DMS 273 (cell line): ENCODE data around the gene SAMMSON.

Experiments used
- DNase-seq: peaks from one replicate; lab custom pipeline; 2025; ENCODE audit not compliant: unreplicated experiment; lab: John Stamatoyannopoulos, UW

SAMMSON gene

GRCh38 chr3:70010346-70010745 lies 10.8 kb downstream of the SAMMSON start:
- DNase-seq, result no peak

- no peak for DNase-seq
These were observed 12.0 kb downstream of the SAMMSON start for GRCh38 chr3:70011582-70011981.

GRCh38 chr3:70020906-70021660 lies 21.6 kb downstream of the SAMMSON start:
- no peak for DNase-seq

DNA sequence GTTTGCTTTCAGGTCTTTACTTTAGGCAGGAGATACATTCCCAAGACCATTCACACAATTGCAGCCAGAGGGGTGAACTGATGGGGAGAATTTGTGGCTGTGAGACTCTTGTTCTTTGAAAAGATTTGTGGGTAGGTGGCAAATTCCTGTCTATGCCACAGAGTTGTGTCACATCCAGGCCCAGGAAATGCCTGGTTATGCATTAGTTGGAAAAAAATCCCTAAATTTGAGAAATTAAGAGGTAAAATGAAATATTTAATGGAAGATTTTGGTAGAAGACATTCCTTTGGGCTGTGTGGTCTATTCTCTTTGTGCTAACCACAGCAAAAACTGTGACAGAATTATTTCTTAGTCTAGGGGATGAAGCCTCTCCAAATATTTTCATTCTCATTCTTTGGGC lies 28.8 kb downstream of the SAMMSON start:
- DNase-seq, result no peak

GRCh38 chr3:70038693-70039092 lies 39.2 kb downstream of the SAMMSON start:
- DNase-seq, result no peak

DNA sequence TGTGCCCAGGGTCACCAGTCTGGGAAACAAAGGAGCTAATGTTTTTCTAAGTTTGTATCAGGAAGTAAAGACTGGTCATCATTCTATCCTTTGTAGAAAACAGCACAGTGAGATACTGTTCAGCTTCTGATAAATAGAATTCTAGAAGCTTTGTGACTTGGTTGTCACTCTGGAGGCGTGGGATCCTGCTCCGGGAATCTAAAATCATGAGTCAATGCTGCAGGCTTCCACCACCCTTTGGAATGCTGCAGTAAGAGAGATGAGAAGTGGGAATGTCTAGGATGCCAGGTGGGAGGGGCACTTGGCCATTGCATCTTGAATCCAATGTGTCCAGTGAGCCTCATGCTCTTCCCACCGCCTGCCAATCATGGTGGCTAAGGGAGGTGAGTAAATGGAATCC lies 40.9 kb downstream of the SAMMSON start:
- no peak for DNase-seq

DNA sequence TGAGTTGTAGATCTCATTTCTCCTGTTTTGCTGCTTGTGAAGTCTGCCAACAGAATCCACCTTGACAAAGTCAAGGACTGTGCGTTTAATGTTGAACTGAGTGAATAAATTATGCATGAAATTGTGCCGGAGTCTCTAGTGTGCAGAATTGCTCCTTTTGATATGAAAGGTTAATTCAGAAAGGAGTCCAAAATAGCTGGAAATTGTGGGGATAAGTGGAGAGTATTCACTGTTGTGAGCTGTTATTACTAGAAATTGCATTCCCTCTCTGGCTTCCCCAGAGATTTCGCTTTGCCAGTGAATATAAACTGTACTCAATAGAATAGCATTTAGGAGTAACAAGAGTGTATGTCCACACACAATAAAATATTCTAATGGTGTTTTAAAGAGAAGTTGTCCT lies 43.1 kb downstream of the SAMMSON start:
- no peak for DNase-seq

DNA sequence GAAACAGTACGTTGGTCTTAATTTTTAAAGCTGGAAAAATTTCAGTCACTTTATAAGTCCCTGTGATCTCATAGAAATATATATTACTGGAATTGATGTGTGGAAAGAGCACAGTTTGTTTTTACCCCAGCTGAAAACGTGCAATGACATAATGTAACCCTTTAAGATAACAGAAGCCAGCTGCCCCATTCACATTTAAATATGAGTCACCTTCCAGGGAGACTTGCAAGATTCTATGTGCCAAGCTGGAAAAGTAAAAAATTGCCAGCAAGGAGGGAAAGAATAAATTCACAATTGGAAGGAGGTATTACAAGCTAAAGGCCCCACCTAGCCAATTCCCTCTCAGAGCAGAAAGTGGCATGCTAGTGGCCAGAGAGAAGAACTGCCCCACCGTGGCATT lies 50.2 kb downstream of the SAMMSON start:
- DNase-seq, result peak; percentile 27

DNA sequence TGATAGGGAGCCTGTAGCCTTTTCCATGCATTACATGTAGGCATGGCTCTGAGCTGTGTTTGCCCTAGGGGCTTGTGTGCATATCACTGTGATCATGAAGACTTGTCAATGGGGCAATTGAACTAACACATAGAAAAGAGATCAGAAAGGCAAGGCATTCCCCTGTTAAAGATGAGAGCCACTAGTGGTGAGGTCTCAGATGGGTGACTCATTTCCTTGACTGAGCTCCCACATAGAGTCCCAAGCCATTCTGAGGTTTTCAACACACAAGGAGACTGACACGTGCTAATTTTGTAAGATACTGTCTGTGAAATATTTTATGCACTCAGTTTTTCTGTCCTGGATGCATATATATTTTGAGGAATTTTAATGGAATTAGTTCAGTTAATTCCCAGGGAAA lies 53.8 kb downstream of the SAMMSON start:
- no peak for DNase-seq

DNA sequence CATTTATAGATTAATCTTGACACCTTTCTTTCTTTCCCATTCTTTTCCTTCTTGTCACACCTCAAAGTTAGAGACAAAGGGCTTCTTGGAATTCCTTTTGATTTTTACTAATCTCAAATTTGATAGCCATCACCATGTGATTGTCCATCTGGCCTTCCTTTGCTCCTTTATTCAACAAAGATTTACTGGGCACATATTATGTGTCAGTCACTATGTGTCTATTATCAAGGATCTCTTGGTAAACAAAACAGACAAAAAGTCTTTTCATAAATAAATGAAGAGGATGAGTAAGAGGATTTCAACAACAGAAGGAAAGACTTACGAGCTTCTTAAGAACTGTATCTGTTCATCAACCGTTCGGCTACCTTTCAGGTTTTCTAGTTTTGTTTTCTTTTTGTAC lies 56.5 kb downstream of the SAMMSON start:
- DNase-seq, result no peak

- no peak for DNase-seq
These were observed 57.9 kb downstream of the SAMMSON start for GRCh38 chr3:70057426-70057825.

- DNase-seq, result no peak
These were observed 61.6 kb downstream of the SAMMSON start for GRCh38 chr3:70061096-70061495.

DNA sequence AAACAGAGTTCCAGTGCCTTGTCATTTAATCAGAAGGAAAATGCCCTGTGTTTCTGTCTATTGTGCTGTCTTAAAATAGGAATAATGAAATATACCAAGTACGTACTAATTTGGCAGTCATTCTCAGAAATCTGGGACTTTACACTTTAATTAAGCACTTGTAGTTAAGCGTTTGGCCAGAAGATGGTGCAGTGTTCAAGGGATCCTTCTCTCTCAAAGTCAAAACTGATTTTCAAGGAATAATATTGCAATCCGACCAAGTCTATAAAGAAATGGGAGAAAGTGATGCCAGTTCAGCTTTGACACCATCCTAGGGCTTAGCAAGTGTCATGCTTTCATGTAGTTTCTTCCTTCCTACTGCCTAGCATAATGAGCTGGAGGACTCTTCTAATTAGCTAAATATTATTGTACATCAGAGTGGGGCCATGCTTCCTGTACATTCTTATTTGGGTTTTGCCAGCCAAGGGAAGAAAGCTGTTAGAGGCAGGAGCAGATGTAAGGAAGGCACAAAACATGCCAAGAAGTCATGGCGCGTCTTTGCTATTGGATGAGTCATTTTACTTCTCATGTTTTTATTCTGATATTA lies 64.8 kb downstream of the SAMMSON start:
- peak; percentile 76 for DNase-seq

- peak; percentile 84 for DNase-seq
These were observed 66.2 kb downstream of the SAMMSON start for GRCh38 chr3:70065696-70066253.

DNA sequence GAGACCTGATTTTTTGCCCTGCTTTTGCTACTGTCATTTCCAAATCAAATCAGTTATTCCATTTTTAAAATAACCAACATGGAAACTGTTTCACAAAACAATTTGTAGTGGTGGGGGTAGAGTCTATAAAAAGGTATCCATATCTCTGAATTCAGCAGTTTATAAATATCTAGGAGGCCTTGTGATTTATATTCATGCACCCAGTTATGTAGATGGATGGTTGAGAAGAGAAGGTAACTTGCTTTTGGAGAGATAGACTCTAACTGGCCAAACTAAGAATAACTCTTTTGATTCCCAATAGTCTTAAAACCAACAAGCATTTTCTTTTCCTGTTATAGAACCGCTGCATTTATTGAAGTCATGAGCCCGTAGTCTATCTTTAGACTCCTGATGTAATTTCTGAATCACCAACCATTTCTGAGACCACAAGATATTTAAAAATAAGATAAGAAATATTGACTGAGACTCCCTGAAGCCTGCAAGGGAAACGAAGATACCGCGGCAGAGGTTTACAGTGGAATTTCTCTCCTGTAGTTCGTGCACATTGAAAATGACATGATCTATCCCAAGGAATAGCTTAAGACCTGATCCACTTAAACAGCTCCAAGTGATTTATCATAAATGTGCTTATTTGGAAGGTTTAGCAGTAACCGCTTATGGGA lies 68.5 kb downstream of the SAMMSON start:
- DNase-seq, result no peak

DNA sequence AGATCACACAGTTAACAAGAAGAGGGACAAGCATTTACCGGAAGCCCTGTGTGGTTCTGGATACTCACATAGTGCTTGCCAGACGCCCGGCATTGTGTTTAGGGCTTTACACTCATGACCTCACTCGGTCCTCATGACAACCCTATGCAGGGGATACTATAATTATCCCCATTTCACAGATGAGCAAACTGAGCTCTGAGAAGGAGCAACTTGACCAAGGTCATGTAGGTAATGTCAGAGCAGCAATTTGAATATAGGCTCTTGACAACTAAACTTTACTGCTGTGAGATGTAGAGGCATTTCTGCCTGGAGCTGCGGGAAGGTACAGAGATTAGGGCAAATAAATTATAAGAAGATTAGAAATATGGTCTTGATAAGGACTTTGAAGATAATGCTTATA lies 70.0 kb downstream of the SAMMSON start:
- no peak for DNase-seq

DNA sequence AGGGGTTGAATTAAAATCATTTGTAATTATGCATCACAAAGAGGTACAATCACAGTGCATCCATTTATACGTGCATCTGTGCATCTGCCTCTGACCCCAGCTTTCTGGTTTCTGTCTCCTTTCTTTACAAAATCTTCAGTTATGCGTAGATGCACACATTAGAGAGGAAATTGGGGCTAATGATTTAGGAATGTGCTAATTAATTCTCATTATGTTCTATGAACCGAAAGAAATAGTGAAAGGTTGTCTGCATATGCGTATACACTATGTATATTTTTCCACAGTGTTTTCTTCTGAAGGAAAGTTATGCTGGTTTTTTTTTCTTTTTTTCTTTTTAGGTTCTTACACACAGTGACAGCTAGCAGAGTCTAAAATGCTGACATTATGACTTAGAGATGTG lies 71.6 kb downstream of the SAMMSON start:
- no peak for DNase-seq

DNA sequence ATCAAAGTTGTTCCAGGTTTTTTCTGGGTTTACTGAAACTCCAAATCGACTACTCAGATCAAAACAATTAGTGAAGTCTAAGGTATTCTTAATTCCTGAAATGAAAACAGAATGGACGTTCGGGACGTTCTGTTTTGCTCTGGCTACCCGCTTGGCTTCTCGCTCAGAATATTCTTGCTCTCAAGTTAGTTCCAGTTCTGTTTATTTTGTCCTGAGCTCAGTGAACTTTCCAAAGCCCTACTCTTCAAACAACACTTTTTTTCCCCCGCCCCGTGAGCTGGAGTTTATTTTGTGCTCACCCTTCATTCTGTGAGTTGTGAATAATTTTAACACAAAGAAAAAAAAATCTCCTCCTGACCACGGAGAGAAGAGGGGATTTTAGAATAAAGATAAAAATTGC lies 72.6 kb downstream of the SAMMSON start:
- no peak for DNase-seq

- DNase-seq, result no peak
These were observed 73.2 kb downstream of the SAMMSON start for GRCh38 chr3:70072754-70073153.

- no peak for DNase-seq
These were observed 75.6 kb downstream of the SAMMSON start for GRCh38 chr3:70075101-70075500.

- no peak for DNase-seq
These were observed 76.9 kb downstream of the SAMMSON start for GRCh38 chr3:70076396-70076795.

DNA sequence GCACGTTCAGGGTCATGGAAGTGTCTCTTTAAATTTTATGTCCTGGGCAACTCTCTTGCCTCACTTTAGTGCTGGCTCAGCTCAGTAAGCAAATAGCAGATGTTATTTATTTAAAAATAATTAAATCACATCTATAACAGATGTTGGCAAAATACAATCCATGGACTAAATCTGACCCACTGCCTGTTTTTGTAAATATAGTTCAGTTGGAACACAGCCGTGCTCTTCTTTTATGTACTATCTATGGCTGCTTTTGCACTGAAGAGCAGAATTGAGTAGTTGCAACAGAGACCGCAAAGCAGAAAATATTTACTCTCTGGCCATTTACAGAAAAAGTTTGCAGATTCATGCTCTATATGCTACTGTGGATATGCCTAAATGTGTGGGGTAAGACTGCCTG lies 79.2 kb downstream of the SAMMSON start:
- peak; percentile 42 for DNase-seq
